GM12878 (cell line): ENCODE data around the gene FAP. TPM values are rescaled to one million over a fixed set of nuclear protein-coding genes. Genes with fewer than 3 reads are reported as not detected.

Experiments used
- ATAC-seq: fragments of 200-7000 bp; cut with Tn5 transposase; 3 replicates; pipeline ENCODE4 v1.9.1; 2020; ENCODE audit warnings: mild to moderate bottlenecking, moderate library complexity
- BruUV-seq: library from RNA; stranded (reverse); fragments of 400-500 nt; replicated peaks from 2 replicates; lab custom pipeline; 2021; lab: Mats Ljungman, UMichigan
- CTCF ChIA-PET: fragments of 300-600 bp; sonication (Branson Sonifier 250); formaldehyde crosslinking; extraction: SDS; loops from one replicate; lab custom pipeline; 2021; ENCODE audit warnings: inconsistent platforms; lab: Yijun Ruan, JAX
- POLR2A ChIA-PET: fragments of 350-600 bp; formaldehyde crosslinking; extraction: SDS; loops from one replicate; lab custom pipeline; 2021; ENCODE audit warnings: inconsistent platforms; lab: Charles Lee
- RAD21 ChIA-PET: fragments of 300-600 bp; sonication (Branson Sonifier 250); formaldehyde crosslinking; loops from one replicate; lab custom pipeline; 2023; ENCODE audit warnings: antibody characterized with exemption; ENCODE audit not compliant: unreplicated experiment; lab: Charles Lee
- SMC1A ChIA-PET: fragments of 300-600 bp; sonication (Branson Sonifier 250); formaldehyde crosslinking; loops from one replicate; lab custom pipeline; 2023; ENCODE audit not compliant: unreplicated experiment, uncharacterized antibody; lab: Charles Lee
- DNase-seq: peaks from one replicate; pipeline ENCODE4 v3.0.0-alpha.2; 2011; ENCODE audit warnings: low read depth, low spot score
- FAIRE-seq: peaks from 3 replicates; lab custom pipeline; 2011; peaks lifted over from hg19 to GRCh38; lab: Jason Lieb, UNC
- H2AFZ ChIP-seq: 2 replicates; pipeline ENCODE4 v1.6.0; 2011; ENCODE audit warnings: low read depth, low read length, control low read depth; ENCODE audit not compliant: control insufficient read depth
- H3K27ac ChIP-seq: 2 replicates; pipeline ENCODE4 v1.5.1; 2011; ENCODE audit warnings: control low read depth; ENCODE audit not compliant: control insufficient read depth, insufficient read depth
- H3K27me3 ChIP-seq, 2 experiments: replicated peaks in 1 of 2; 2 replicates each; pipeline versions ENCODE4 v1.6.0 to v1.6.1; 2011; ENCODE audit warnings: low read length in 1 of 2; ENCODE audit not compliant: control insufficient read depth in 2 of 2, insufficient read depth in 2 of 2
- H3K36me3 ChIP-seq, 2 experiments: 2 replicates each; pipeline ENCODE4 v1.5.1; 2011; ENCODE audit warnings: low read length in 1 of 2; ENCODE audit not compliant: control insufficient read depth in 2 of 2, insufficient read depth in 2 of 2
- H3K4me1 ChIP-seq: 2 replicates; pipeline ENCODE4 v1.6.1; 2011; ENCODE audit warnings: mild to moderate bottlenecking, low read length, moderate library complexity, mixed read lengths; ENCODE audit not compliant: control insufficient read depth, insufficient read depth
- H3K4me2 ChIP-seq: 2 replicates; pipeline ENCODE4 v1.6.0; 2011; ENCODE audit warnings: control low read depth; ENCODE audit not compliant: control insufficient read depth, insufficient read depth
- H3K4me3 ChIP-seq: fragments of 200-600 bp; sonication (generic); 2 replicates; pipeline ENCODE4 v1.5.1; 2016
- H3K79me2 ChIP-seq: 2 replicates; pipeline ENCODE4 v1.6.0; 2011; ENCODE audit warnings: low read length; ENCODE audit not compliant: control insufficient read depth, insufficient read depth
- H3K9ac ChIP-seq: 2 replicates; pipeline ENCODE4 v1.8.0; 2011; ENCODE audit warnings: low read length, control low read depth, mixed read lengths; ENCODE audit not compliant: control insufficient read depth, insufficient read depth
- H3K9me3 ChIP-seq: replicated peaks from 3 replicates; pipeline ENCODE4 v1.5.1; 2011; ENCODE audit warnings: mild to moderate bottlenecking, low read length; ENCODE audit not compliant: control insufficient read depth, insufficient read depth
- H4K20me1 ChIP-seq: 2 replicates; pipeline ENCODE4 v1.6.0; 2011; ENCODE audit not compliant: control insufficient read depth, insufficient read depth
- BACH1 ChIP-seq: fragments of 450-650 bp; IDR thresholded peaks from 2 replicates; pipeline ENCODE4 v1.6.1; 2017; ENCODE audit warnings: mild to moderate bottlenecking, borderline replicate concordance
- CBX5 ChIP-seq: sonication (generic); IDR thresholded peaks from 2 replicates; pipeline ENCODE4 v1.6.1; 2016; ENCODE audit warnings: low read depth, moderate library complexity, mild to moderate bottlenecking, inconsistent platforms
- CHD1 ChIP-seq: IDR thresholded peaks from 2 replicates; pipeline ENCODE4 v1.6.1; 2012; ENCODE audit warnings: low read depth, low read length, improper control_type of control experiment
- CHD4 ChIP-seq: fragments of 200-600 bp; sonication (generic); IDR thresholded peaks from 2 replicates; pipeline ENCODE4 v1.6.1; 2016; ENCODE audit warnings: mild to moderate bottlenecking
- E2F4 ChIP-seq: IDR thresholded peaks from 2 replicates; pipeline ENCODE4 v1.6.1; 2012; ENCODE audit warnings: low read depth, low read length, improper control_type of control experiment
- HDGF ChIP-seq: fragments of 450-650 bp; IDR thresholded peaks from 2 replicates; pipeline ENCODE4 v1.6.1; 2016; ENCODE audit warnings: antibody characterized with exemption
- IRF4 ChIP-seq: IDR thresholded peaks from 2 replicates; pipeline ENCODE4 v1.6.1; 2011; ENCODE audit warnings: low read depth, low read length
- JUNB ChIP-seq: IDR thresholded peaks from 2 replicates; pipeline ENCODE4 v1.6.1; 2016; ENCODE audit warnings: antibody characterized with exemption, mild to moderate bottlenecking
- KLF5 ChIP-seq: fragments of 450-650 bp; IDR thresholded peaks from 2 replicates; pipeline ENCODE4 v1.6.1; 2014; ENCODE audit warnings: mild to moderate bottlenecking; ENCODE audit not compliant: partially characterized antibody
- MXI1 ChIP-seq: fragments of 150-350 bp; IDR thresholded peaks from 2 replicates; pipeline ENCODE4 v1.6.1; 2011; ENCODE audit warnings: low read depth, mild to moderate bottlenecking, inconsistent platforms, low read length, improper control_type of control experiment
- NFYB ChIP-seq: IDR thresholded peaks from 2 replicates; pipeline ENCODE4 v1.6.1; 2011; ENCODE audit warnings: low read depth, mild to moderate bottlenecking, low read length, improper control_type of control experiment, moderate library complexity; ENCODE audit not compliant: insufficient read depth
- PAX8 ChIP-seq: fragments of 450-650 bp; IDR thresholded peaks from 2 replicates; pipeline ENCODE4 v1.6.1; 2017; ENCODE audit warnings: mild to moderate bottlenecking, moderate library complexity
- PML ChIP-seq: IDR thresholded peaks from 2 replicates; pipeline ENCODE4 v1.6.1; 2012; ENCODE audit warnings: low read length, inconsistent platforms
- SPI1 ChIP-seq: IDR thresholded peaks from 2 replicates; pipeline ENCODE4 v1.6.1; 2011; ENCODE audit warnings: low read depth, mild to moderate bottlenecking, low read length, moderate library complexity, borderline replicate concordance; ENCODE audit not compliant: insufficient read depth
- SREBF1 ChIP-seq: IDR thresholded peaks from 2 replicates; pipeline ENCODE4 v1.6.1; 2012; ENCODE audit warnings: mild to moderate bottlenecking, low read length
- TCF7 ChIP-seq: IDR thresholded peaks from 2 replicates; pipeline ENCODE4 v1.6.1; 2014; ENCODE audit warnings: antibody characterized with exemption, borderline replicate concordance
- WRNIP1 ChIP-seq: IDR thresholded peaks from 2 replicates; pipeline ENCODE4 v1.6.1; 2011; ENCODE audit warnings: low read depth, low read length, improper control_type of control experiment, borderline replicate concordance
- YBX1 ChIP-seq: fragments of 450-650 bp; IDR thresholded peaks from 2 replicates; pipeline ENCODE4 v1.6.1; 2016; ENCODE audit warnings: antibody characterized with exemption
- ZBTB33 ChIP-seq: fragments of 450-650 bp; IDR thresholded peaks from 2 replicates; pipeline ENCODE4 v1.6.1; 2017; ENCODE audit warnings: mild to moderate bottlenecking
- ZNF592 ChIP-seq: fragments of 450-650 bp; IDR thresholded peaks from 2 replicates; pipeline ENCODE4 v1.6.1; 2017; ENCODE audit warnings: mild to moderate bottlenecking, moderate library complexity
- WGBS: methylation state at CpG from one replicate; pipeline ENCODE4 v1.1.6; 2016; ENCODE audit warnings: low lambda C conversion rate; ENCODE audit not compliant: insufficient replicate concordance, insufficient coverage; ENCODE audit errors: missing lambda C conversion rate; 5-methylcytosine and 5-hydroxymethylcytosine counted together
- in situ Hi-C: fragments of 300-500 bp; cut with MboI; formaldehyde crosslinking; loops from 9 replicates; pipeline ENCODE4 v1.14.3; 2018; ENCODE audit warnings: mixed read lengths
- intact Hi-C: fragments of 100-400 bp; cut with micrococcal nuclease; formaldehyde crosslinking; loops from one replicate; pipeline ENCODE4 v1.14.2; 2022; ENCODE audit not compliant: unreplicated experiment
- polyA plus RNA-seq, 11 experiments: library from polyadenylated mRNA; depleted of rRNA in 4 of 11; unstranded in 6 of 11; stranded (reverse) in 5 of 11; fragments of >200 nt; fragmentation: Nextera tagmentation in 4 of 11; fragmentation: Illumina TruSeq in 1 of 11; extraction: Ambion mirVana in 4 of 11; extraction: Trizol in 1 of 11; gene quantifications; 1 replicate in 1 of 11; 2 replicates in 10 of 11; pipeline versions ENCODE4 v1.2.1 to v1.2.3, GENCODE V29; 2011 to 2016; ENCODE audit warnings: inconsistent platforms in 2 of 11, missing spikeins in 2 of 11, low read depth in 1 of 11
- total RNA-seq, 4 experiments: library from RNA; depleted of rRNA in 3 of 4; stranded (reverse); fragments of >200 nt in 3 of 4; fragmentation: Illumina TruSeq in 1 of 4; extraction: Trizol in 1 of 4; gene quantifications; 2 replicates each; pipeline versions ENCODE4 v1.2.1 to v1.2.3, GENCODE V29; 2013 to 2021

Gene FAP
- total and polyA plus RNA-seq, 10 of the 15 experiments (the other 5 are each of a cell fraction or from before 2014, with no cell fraction given) = 0.16 TPM; not detected in 9

GRCh38 chr2:162232671-162233070 is 10.6 kb downstream of the FAP start:
- no peak for FAIRE-seq
- Histone ChIP-seq H3K4me3 (no peak overlapping the region), H3K4me1 (no peaks in the 10 kb centered on the region), H3K36me3 (no peaks in the 10 kb centered on the region), H4K20me1 (no peaks in the 10 kb centered on the region), H3K79me2 (no peaks in the 10 kb centered on the region), H3K9me3 (no peaks in the 10 kb centered on the region), H3K4me2 (no peak overlapping the region), H2AFZ (no peak overlapping the region), H3K9ac (no peak overlapping the region), H3K27ac (no peak overlapping the region), H3K27me3 (no peaks in the 10 kb centered on the region)
- ChIA-PET CTCF (interaction anchor here (2.0 to 3.7 kb wide), 2 partner anchors 12 to 65 kb away, joined by 10 to 34 read pairs; no protein-coding TSS in a partner anchor), SMC1A (interaction anchor here (0.9 to 2.2 kb wide), 4 partner anchors 9 to 45 kb away, joined by 3 to 8 read pairs (median 4); no protein-coding TSS in a partner anchor), RAD21 (no interaction called here), POLR2A (no interaction called here)
- no peak for DNase-seq
- in situ Hi-C loops = no loop called here
- no peak for ATAC-seq
- BruUV-seq = no TSS peak
- WGBS = 44% methylated on average over 2 of the region's 2 CpGs
- no peak for TF ChIP-seq MXI1
- TF ChIP-seq IRF4 = no peak
- TF ChIP-seq BACH1 = no peak
- no peak for TF ChIP-seq TCF7
- no peak for TF ChIP-seq PML
- no peak for TF ChIP-seq CHD4
- no peak for TF ChIP-seq YBX1
- TF ChIP-seq E2F4 = no peak
- TF ChIP-seq ZNF592 = no peak
- TF ChIP-seq CBX5 = no peak
- TF ChIP-seq JUNB = no peak
- TF ChIP-seq CHD1 = no peak
- TF ChIP-seq ZBTB33 = no peak
- no peak for TF ChIP-seq SREBF1
- TF ChIP-seq KLF5 = no peak
- no peak for TF ChIP-seq WRNIP1
- no peak for TF ChIP-seq PAX8
- TF ChIP-seq SPI1 = no peak
- no peak for TF ChIP-seq HDGF
- TF ChIP-seq NFYB = no peak
- intact Hi-C loops = no loop called here
